H7 (cell line): ENCODE data around the gene BBOF1. TPM values are rescaled to one million over a fixed set of nuclear protein-coding genes. Genes with fewer than 3 reads are reported as not detected.

Experiments used
- DNase-seq: peaks from one replicate; pipeline ENCODE4 v3.0.0; 2012
- H3K27me3 ChIP-seq: 2 replicates; pipeline ENCODE4 v1.6.0; 2011; ENCODE audit warnings: mild to moderate bottlenecking, low read length; ENCODE audit not compliant: control insufficient read depth, insufficient read depth
- H3K36me3 ChIP-seq: replicated peaks from 2 replicates; pipeline ENCODE4 v1.5.1; 2011; ENCODE audit warnings: low read length; ENCODE audit not compliant: control insufficient read depth, insufficient read depth
- H3K4me3 ChIP-seq: 2 replicates; pipeline ENCODE4 v1.5.1; 2011; ENCODE audit warnings: low read depth, mild to moderate bottlenecking, control low read depth, low read length, moderate library complexity; ENCODE audit not compliant: insufficient read depth
- total RNA-seq: library from RNA; depleted of rRNA; stranded (reverse); fragments of >200 nt; shearing (Covaris generic); gene quantifications from 2 replicates; pipeline ENCODE4 v1.2.3, GENCODE V29; 2014

BBOF1 gene
- total RNA-seq, 1 experiment from 2014 or later = 0.31 TPM

GRCh38 chr14:74008843-74009499 is 10.2 kb upstream of the BBOF1 start:
- H3K36me3 ChIP-seq = peaks cover 4% of the 10 kb centered on the region
- no peaks in the 10 kb centered on the region for H3K27me3 ChIP-seq
- no peak for DNase-seq
- no peak overlapping the region for H3K4me3 ChIP-seq

- no peak for DNase-seq
- H3K27me3 ChIP-seq = no peaks in the 10 kb centered on the region
These were observed 4.8 kb upstream of the BBOF1 start for GRCh38 chr14:74014299-74014698.

DNA sequence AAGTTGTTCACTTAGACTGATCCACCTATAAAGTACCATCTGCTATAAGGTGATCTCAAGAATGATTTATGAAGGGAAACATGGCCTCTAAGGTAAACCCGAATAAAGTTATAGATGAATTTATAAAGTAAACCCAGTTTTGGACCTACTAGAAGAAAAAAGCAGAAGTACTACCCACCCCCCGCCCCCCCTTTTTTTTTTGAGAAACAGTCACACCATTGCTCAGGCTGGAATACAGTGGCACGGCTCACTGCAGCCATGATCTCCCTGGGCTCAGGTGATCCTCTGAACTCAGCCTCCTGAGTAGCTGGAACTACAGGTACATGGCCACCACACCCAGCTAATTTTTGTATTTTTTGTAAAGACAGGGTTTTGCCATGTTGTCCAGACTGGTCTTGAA is 4.0 kb upstream of the BBOF1 start:
- H3K4me3 ChIP-seq = no peak overlapping the region
- no peaks in the 10 kb centered on the region for H3K27me3 ChIP-seq
- DNase-seq = no peak
- H3K36me3 ChIP-seq = peaks cover 2% of the 10 kb centered on the region

More at GRCh38 chr14:74014299-74014698, 4.8 kb upstream of the BBOF1 start:
- Histone ChIP-seq H3K36me3 (peaks cover 2% of the 10 kb centered on the region), H3K4me3 (no peak overlapping the region)

DNA sequence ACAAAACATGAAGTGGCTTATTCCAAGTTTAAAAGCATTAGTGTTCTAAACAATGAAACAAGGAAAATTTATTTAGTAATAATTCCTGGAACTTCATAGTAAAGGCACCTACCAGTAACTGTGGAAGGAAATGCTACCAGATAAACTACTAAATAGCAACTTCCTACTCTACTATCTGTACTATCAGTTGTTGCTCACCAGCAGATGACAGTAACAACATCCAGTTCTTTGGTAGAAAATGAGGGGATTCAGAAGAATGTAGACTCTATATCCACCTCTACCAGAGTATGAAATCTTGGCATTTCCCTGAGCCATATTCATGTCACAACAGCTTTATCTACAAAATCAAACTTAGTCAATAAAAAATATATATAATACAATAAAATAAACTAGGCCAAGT is 3.2 kb upstream of the BBOF1 start:
- Histone ChIP-seq H3K4me3 (no peak overlapping the region), H3K36me3 (no peaks in the 10 kb centered on the region; the same call in 1 of the 2 replicates), H3K27me3 (no peaks in the 10 kb centered on the region)

GRCh38 chr14:74018174-74018585 is 969 bp upstream of the BBOF1 start:
- Histone ChIP-seq H3K36me3 (no peaks in the 10 kb centered on the region), H3K27me3 (no peaks in the 10 kb centered on the region), H3K4me3 (peak overlapping the region; percentile 95)
- no peak for DNase-seq

More for the DNA sequence above, 3.2 kb upstream of the BBOF1 start:
- DNase-seq = no peak

DNA sequence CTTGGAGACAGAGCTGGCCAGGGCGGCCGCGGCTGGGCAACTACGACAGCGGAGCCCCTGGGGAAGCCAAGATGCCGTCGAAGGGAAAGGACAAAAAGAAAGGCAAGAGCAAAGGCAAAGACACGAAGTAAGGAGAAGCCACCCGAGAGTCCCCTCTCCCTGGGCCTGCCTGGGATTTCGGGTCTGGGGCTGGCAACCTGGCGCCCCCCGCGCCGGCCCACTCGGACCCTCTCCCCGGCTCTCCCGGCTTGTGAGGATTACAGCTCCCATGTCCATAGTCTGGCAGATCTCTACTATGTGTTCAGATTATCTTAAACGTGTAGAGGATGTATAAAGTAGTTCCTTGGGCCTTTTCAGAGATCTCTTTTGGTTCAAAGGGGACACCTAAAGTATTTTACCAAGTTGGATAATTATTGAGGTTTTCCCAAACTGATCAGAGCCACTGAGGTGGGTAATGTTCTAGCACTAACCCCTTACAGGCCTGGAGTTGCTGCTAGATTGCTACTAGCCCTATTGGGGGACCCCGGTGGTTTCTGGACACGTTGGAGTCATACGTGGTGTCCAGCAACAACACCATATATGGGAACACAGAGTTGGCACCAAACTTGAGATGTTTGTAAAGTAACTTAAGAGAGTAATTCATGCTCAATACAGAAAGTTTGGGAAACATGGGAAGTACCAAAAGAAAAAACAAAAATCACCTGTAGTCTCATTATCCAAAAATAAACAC is 424 bp downstream of the BBOF1 start:
- Histone ChIP-seq H3K36me3 (no peaks in the 10 kb centered on the region), H3K4me3 (peak overlapping the region; percentile 95), H3K27me3 (no peaks in the 10 kb centered on the region)
- DNase-seq = no peak

DNA sequence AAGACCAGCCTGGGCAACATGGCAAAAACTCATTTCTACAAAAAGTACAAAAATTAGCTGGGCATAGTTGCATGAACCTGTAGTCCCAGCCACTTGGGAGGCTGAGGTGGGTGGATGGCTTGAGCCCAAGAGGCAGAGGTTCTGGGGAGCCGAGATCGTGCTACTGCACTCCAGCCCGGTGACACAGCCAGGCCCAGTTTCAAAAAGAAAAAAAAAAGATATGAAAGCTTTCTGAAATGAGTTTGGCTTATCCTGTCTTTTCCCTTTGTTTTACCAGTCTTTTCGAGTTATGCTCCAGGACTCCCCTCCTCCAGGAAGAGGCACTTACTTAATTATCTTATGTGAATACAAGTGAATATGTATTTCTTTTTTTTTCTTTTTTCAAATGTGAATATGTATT is 3.2 kb downstream of the BBOF1 start:
- DNase-seq = no peak
- no peaks in the 10 kb centered on the region for H3K36me3 ChIP-seq
- H3K4me3 ChIP-seq = no peak overlapping the region
- no peaks in the 10 kb centered on the region for H3K27me3 ChIP-seq

DNA sequence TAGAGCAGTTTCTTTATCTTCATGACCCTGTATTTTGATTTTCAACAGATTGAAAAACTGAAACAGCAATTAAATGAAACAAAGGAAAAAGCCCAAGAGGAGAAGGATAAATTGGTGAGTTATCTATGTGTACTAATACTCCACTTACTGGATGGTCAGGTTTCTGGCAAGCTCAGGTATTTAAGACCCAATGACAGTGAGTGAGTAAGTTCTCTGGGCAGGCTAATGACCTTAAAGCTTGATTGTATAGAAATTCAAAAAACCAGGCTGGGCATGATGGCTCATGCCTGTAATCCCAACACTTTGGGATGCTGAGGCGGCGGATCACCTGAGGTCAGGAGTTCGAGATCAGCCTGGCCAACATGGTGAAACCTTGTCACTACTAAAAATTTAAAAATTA is 10.0 kb downstream of the BBOF1 start:
- no peak for DNase-seq
- H3K4me3 ChIP-seq = no peak overlapping the region
- H3K36me3 ChIP-seq = no peaks in the 10 kb centered on the region
- H3K27me3 ChIP-seq = no peaks in the 10 kb centered on the region

DNA sequence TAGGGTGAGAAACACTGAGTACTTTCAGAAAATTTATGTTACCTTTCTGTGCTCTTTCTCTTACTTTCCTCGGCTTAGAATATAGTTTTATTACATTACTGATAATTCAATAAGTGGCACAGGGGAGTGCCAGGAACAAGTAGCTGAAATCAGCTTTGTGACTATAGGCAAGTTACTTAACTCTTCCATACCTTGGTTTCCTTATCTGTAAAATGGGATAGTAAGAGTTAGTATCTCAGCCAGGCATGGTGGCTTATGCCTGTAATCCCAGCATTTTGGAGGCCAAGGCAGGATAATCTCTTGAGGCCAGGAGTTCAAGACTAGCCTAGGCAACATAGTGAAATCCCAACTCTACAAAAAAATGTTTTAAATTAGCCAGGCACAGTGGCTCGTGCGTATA is 15.4 kb downstream of the BBOF1 start:
- DNase-seq = no peak
- H3K4me3 ChIP-seq = no peak overlapping the region
- H3K36me3 ChIP-seq = no peaks in the 10 kb centered on the region
- no peaks in the 10 kb centered on the region for H3K27me3 ChIP-seq

DNA sequence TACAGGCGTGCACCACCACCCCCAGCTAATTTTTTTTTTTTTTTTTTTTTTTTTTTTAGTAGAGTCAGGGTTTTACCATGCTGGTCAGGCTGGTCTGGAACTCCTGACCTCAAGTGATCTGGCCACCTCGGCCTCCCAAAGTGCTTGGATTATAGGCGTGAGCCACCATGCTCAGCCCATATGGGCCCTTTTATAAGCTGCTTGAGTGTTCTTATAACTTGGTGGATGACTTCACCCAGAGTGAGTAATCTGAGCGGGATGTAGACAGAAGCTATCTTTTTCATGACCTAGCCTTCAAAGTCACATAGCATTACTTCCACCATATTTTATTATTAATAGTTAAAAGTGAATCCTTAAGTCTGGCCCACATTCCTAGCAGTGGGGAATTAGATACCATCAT is 16.4 kb downstream of the BBOF1 start:
- H3K27me3 ChIP-seq = no peaks in the 10 kb centered on the region
- H3K36me3 ChIP-seq = no peaks in the 10 kb centered on the region
- no peak for DNase-seq
- no peak overlapping the region for H3K4me3 ChIP-seq

DNA sequence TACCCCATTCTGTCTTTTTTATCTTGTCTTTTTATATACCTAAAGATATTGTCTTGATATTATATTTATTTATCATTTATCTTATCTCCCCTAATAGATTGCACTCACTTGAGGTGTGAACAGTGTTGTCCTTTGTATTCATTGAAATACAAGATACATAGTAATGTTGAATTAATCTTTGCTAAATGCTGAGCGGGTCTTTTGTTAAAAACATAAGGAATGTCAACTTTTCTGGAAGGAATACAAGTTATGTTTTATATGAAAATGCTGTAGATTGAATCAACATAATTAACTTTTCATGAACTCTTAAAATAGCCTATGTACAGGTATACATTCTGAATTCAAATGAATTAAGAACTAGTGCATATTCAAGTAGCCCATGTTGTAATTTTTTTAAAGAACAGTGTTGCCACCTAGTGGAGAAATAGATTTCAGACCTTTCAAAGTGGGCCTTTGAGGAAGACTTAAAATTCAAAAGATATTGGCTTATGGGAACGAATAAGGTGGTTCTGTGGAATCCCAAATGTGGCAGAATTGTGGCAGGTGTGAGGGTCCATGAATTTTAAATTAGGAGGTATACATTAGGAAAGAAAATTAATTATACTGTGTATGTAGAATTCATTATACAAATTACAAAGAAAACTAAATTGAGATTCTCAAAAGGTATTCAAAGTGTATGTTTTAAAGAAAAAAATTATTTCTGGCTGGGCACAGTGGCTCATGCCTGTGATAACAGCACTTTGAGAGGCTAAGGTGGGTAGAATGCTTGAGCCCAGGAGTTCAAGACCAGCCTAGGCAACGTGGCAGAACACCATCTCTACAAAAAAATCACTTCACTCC is 19.1 kb downstream of the BBOF1 start:
- Histone ChIP-seq H3K27me3 (no peaks in the 10 kb centered on the region), H3K4me3 (no peak overlapping the region), H3K36me3 (no peaks in the 10 kb centered on the region)
- DNase-seq = peak; percentile 54

DNA sequence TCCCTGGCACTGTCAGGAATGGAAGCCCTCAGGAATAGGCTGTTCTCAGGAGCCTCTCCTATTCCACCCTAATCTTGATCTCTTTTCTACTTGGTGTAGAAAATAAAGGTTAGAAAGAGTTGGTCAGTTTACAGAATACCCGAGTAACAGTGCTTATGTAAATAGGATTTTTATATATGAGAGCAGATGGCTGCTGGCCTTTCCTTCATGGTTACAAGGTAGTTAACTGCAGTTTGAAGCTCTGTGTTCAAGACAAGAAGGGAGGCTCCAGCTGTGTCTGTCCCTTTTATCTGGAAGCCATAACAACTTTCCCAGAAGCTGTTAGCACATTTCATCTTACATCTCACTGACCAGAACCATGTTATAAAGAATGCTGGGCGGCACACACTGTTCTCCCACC is 23.1 kb downstream of the BBOF1 start:
- Histone ChIP-seq H3K4me3 (no peak overlapping the region), H3K27me3 (no peaks in the 10 kb centered on the region), H3K36me3 (no peaks in the 10 kb centered on the region)
- DNase-seq = no peak

DNA sequence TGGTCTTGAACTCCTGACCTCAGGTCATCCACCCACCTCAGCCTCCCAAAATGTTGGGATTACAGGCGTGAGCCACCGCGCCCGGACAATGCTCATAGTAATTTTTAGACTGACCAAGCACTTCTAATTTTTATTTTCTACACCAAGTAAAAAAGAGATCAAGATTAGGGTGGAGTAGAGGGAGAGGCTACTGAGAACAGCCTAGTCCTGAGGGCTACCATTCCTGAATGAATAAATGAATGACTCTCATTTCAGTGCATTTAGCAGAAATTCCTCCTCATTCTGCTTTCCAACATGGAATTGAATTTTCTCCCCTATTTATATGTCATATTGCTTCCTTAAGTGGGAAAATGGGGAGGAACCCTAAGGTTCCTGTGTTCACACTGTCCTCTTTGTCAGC is 26.4 kb downstream of the BBOF1 start:
- Histone ChIP-seq H3K4me3 (no peak overlapping the region), H3K36me3 (no peaks in the 10 kb centered on the region), H3K27me3 (no peaks in the 10 kb centered on the region)
- no peak for DNase-seq

DNA sequence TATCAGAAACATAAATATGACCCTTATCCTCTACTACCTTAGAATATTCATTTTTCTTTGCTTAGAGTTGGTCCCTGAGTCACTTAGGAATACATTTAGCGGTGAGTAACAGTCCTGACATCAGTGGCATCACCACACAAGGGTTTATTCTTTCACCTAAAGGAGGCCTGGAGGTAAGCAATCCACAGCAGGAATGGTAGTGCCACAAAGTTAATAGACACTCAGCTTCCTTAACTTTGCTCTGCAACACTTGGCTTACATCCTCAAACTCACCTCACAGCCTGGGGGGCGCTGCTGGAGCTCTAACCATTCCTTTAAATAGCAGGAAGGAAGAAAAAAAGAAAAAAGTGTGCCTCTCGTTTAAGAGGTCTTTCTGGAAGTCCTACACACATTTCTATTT is 29.1 kb downstream of the BBOF1 start:
- DNase-seq = peak; percentile 58
- Histone ChIP-seq H3K4me3 (no peak overlapping the region), H3K36me3 (no peaks in the 10 kb centered on the region), H3K27me3 (no peaks in the 10 kb centered on the region)
